NCI-H2196 treated with DMSO at 0.1 percent for 48 hours (cell line): Measurements from ENCODE around the gene RNF151.
"Not testable (repeated sequence)": the region's sequence is repeated elsewhere in the genome, so short reads cannot be mapped to it uniquely, and the experiment has no call there.

Experiments used
- DNase-seq: peaks from one replicate; lab custom pipeline; 2025; ENCODE audit not compliant: unreplicated experiment; lab: John Stamatoyannopoulos, UW

RNF151 gene, protein sequence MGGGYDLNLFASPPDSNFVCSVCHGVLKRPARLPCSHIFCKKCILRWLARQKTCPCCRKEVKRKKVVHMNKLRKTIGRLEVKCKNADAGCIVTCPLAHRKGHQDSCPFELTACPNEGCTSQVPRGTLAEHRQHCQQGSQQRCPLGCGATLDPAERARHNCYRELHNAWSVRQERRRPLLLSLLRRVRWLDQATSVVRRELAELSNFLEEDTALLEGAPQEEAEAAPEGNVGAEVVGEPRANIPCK

GRCh38 chr16:1966460-1966859 lies at the start of gene RNF151:
TSS of gene RNF151 (plus strand) at chr16:1966856. CDS start at chr16:1966882, 26 bp downstream.
- DNase-seq, result no peak

DNA sequence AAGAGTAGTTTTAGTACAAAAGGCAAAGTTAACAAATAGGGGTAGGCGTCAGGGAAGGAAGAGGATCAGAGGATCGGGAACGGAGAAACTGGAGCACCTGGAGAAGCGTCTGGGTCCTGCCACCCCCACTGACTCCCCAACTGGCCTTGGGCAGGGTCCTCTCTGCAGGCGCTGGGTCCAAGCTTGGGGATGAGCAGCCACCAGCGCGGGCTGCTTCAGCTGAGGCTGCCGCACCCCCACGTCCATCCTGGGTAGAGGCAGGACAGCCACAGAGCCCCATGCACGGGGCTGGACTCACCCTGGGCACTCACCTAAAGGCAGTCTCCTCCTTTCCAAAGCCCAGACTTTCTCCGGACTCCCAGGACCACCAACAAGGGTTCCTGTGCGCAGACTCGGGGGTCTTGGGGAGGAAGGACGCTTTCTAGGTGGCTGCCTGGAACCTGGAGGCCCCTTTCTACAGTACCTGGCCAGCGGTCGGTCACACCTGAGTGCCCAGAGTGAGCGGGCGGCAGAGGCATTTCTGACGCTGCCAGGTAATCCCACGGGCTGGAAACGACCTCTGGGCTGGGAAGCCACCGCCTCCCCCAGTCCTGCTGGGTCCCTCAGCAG lies 49.5 kb upstream of the RNF151 start:
- no peak for DNase-seq

- DNase-seq, result no peak
Measured at GRCh38 chr16:1917665-1918350, 48.8 kb upstream of the RNF151 start.

DNA sequence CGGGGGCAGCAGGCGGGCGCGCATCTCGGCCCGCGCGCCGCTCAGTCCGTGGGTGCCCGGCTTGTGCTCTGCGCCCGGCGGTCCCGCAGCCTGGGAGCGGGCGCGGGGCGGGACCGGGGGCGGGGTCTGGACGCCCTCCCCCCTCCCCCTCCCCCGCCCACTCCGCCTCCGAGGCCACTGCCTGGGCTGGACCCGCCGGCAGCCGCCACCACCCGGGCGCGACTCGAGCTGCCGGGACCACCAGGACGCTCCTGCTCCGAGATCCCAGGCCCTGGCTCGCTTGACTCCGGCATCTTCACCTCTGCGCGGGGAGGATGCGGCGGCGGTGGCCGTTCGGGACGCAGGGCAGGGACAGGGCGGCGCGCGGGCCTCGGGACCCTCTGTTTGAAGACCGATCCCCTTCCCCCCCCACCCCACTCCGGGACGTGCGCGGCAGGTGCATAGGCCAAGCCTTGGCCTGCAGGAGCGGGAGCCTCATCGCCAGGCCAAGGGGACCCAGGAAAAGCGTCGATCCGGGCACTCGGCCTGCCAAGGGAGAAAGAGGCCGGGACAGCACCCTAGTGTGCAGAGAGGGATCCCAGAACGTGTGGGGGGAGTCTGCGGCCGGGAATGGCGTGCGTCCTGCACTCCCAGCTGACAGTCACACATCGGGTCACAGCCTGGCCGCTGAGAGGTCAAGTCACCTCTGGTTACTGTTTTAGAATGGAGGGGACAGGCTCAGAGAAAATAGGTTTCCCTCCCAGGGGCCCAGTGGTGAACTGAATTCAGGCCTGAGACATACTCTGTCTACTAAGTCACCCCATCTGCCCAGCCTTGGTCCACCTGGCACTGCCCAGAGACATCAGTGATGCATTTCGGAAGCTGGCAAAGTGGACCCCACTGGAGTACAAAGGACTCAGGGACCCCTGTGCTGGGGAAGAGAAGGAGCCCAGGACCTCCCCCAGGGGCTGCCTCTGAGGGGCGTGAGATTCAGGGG lies 48.0 kb upstream of the RNF151 start, which contains the start of gene HS3ST6:
TSS of gene HS3ST6 (minus strand) at position 65 of the 976 bp plus-strand sequence. CDS start 92 bp downstream, outside the sequence.
- no peak for DNase-seq

DNA sequence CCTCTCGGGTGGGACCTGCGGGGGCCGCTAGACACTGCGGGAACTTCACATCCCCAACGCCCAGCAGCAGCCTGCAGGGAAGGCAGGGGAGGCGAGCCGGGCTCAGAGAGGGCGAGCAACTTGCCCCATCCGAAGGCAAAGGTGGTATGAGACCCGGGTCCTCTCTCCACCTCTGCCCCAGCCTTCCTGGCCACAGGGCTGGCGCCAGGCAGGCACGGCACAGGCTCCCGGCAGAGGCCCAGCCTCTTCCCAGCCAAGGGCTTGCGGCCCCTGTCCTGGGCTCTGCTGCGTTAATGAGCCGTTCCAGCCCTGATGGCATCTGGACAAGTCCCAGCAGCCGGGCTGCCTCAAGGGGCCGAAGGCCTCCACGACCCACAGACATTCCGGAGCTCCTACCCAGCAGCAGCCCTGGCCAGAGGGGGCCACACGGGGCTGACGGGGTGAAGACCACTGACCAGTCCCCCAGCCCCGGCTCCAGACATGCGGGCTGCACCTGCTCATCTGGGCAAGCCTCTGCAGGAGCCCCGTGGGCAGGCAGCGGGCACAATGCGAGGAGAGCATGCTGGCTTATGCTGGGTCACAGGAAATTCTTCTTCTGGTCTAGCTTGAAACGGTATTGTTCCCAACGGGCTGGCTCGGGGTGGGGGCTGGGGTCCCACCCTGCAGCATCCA lies 47.2 kb upstream of the RNF151 start:
- no peak for DNase-seq

- DNase-seq, result not testable (repeated sequence)
Measured at GRCh38 chr16:1920122-1920521, 46.5 kb upstream of the RNF151 start.

GRCh38 chr16:1920727-1921171 lies 45.9 kb upstream of the RNF151 start:
- no peak for DNase-seq

DNA sequence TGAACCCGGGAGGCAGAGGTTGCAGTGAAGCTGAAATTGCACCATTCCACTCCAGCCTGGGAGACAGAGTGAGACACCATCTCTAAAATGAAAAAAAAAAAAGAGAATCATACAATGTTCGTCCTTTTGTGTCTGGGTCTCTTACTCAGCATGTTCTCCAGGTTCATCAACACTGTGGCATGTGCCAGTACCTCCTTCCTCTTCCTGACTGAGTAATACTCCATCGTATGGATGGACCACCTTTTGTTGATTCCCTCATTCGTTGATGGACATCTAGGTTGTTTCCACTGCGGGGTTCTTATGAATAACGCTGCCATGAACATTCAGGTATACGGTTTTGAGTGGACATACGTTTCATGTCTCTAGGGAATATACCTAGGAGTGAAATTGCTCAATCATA lies 44.3 kb upstream of the RNF151 start:
- DNase-seq, result no peak

GRCh38 chr16:1923299-1924034 lies 43.2 kb upstream of the RNF151 start:
- no peak for DNase-seq

- DNase-seq, result no peak
Measured at GRCh38 chr16:1924095-1924494, 42.6 kb upstream of the RNF151 start.

GRCh38 chr16:1926271-1926670 lies 40.4 kb upstream of the RNF151 start:
- no peak for DNase-seq

DNA sequence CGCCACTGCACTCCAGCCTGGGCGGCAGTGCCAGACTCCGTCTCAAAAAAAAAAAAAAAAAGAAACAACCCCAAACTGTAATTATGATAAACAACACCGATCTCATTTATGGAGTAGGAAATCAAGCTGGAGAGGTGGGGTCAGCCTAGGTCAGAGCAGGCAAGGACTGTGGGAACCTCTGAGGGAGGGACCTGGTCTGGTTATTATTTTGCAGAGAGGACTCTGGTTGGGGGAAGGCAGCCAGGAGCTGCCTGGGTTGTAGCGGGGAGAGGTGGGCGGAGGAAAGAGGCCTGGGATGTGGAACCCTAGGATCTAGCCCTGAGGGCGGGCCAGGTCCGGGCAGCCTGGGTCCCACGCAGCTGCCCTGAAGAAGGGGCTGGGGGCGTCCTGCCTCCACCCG lies 37.6 kb upstream of the RNF151 start:
- peak; percentile 26 for DNase-seq

GRCh38 chr16:1929578-1930337 lies 36.9 kb upstream of the RNF151 start:
- DNase-seq, result peak; percentile 80

DNA sequence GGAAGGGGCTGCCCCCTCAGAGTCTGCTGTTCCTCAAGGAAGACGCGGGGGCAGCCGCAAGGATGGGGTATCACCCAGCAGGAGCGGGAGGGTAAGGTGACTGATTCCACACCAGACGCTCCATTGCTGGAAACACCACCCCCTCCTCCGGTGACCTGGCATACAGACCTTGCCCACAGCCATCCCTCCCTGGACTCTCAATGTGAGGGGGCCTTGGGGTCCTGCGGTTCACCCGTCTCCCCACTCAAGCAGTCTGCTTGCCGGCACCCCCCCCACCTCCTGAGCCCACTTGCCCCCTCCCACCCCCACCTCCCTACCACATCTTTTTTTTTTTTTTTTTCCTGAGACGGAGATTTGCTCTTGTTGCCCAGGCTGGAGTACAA lies 36.3 kb upstream of the RNF151 start:
- DNase-seq, result no peak

- DNase-seq, result peak; percentile 26
Measured at GRCh38 chr16:1932050-1933028, 34.3 kb upstream of the RNF151 start.

- DNase-seq, result no peak
Measured at GRCh38 chr16:1933097-1933661, 33.5 kb upstream of the RNF151 start.

- no peak for DNase-seq
Measured at GRCh38 chr16:1936945-1937479, 29.6 kb upstream of the RNF151 start.
